ENCODE measurements around the gene RAD50. TPM values are rescaled to one million over a fixed set of nuclear protein-coding genes. Genes with fewer than 3 reads are reported as not detected.
"Not testable (repeated sequence)": the region's sequence is repeated elsewhere in the genome, so short reads cannot be mapped to it uniquely, and the experiment has no call there.

The RAD50 gene
- total RNA-seq, 1 donor from 2014 or later = 33.1 TPM

DNA sequence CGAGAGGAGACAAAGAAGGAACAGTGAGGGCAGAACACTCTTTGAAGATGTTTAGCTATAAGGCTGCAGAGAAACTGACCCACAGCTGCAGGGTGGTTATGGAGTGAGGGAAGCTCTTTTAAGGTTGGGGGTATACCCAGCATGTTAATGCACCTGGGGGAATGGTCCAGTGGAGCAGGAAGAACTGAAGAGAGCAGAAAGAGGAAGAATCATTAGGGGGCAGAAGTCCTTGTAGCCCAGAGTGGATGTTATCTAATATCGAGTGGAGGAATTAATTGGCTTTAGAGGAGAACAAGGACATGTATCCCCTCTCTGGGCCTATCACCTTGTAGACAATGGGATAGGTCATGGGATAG lies 124.7 kb downstream of the RAD50 start:
- intact Hi-C loops (cut with DNase I) = no loop called here
- DNase-seq (no peak), ATAC-seq (ENCODE audit: poor library complexity) (no peak)

DNA sequence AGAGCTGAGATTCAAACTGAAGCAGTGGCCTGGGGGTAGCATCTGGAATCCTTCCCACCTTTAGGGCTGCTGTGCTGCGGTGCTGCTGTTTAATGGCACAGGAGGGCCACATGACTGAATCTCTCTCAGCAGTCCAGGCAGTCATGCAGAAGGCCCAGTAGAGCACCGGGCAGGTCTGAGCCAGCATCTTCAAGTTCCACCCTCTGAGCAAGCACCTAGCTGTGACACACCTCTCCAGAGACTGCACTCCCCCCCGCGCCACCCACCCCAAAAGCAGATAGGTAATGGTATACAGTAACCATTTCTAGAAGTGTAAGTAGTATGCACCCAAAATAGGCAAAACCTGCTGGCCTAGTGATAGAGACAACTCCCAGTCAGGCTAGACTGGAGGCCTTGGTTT lies 125.2 kb downstream of the RAD50 start:
- no peak for DNase-seq
- no peak for ATAC-seq (ENCODE audit: poor library complexity)
- intact Hi-C loops (cut with DNase I) = no loop called here

DNA sequence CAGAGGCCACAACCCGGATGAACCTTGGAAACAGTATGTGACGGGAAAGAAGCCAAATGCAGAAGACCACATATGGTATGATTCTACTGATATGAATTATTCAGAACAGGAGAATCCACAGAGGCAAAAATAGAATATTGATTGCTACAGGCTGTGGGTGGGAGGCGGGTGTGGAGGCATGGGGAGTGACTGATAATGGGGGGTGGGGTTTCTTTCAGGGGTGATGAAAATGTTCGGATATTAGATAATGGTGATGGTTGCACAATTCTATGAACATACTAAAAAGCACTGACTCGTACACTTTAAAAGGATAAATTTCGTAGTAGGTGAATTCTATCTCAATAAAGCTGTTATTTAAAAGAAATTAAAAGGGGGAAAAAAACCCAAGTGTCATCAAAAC lies 127.7 kb downstream of the RAD50 start:
- ATAC-seq (ENCODE audit: poor library complexity) = no peak
- DNase-seq = no peak
- intact Hi-C loops (cut with DNase I) = no loop called here

DNA sequence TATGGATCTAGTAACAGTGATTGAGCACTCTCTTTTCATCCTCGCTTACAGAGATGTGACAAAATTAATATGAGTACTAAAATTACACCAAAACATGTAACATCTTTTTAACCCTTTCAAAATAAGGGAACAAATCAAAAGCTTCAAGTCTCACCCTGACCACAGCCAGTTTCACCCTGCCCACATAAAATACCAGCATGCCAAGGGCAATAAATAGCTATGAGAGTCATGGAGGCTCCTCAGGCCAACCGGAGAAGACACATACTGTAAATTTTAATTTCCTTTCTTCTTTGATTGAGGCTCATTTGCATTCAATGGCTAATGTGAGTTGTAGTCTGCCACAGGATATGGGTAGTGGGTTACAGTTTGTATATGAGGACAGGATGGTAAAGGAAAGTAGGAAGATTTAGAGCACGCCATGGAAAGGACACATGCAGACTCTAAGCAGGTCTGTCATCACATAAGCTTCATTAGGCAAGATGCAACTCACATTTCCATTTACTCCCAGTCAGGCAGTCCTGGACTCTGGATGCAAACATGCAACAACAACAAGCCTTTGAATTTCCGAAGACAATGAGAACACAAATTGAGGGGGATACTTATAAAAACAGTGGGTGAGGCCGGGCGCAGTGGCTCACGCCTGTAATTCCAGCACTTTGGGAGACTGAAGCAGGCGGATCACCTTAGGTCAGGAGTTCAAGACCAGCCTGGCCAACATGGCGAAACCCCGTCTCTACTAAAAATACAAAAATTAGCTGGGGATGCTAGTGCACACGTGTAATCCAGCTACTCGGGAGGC lies 128.3 kb downstream of the RAD50 start:
- intact Hi-C loops (cut with DNase I) = no loop called here
- no peak for DNase-seq
- no peak for ATAC-seq (ENCODE audit: poor library complexity)

DNA sequence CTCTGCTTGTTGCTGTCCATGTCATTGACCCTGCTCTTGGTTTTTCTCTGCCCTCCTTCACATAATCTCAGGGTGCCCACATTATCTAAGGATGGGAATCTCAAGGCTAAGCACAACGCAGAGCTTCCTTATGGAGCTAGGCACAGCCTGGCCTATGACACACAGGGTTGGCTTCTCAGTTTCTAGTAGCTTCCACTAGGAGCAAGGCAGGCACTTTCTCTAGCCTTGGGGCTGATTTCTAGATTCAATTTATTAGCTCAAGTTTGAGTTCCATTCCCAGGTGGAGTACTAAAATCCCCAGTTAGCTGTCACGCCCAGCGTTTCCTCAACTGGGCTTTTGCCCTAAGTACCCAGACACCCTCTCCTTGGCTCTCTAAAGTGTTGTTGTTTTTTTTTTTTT lies 129.4 kb downstream of the RAD50 start:
- intact Hi-C loops (cut with DNase I) = no loop called here
- DNase-seq (no peak), ATAC-seq (ENCODE audit: poor library complexity) (no peak)

DNA sequence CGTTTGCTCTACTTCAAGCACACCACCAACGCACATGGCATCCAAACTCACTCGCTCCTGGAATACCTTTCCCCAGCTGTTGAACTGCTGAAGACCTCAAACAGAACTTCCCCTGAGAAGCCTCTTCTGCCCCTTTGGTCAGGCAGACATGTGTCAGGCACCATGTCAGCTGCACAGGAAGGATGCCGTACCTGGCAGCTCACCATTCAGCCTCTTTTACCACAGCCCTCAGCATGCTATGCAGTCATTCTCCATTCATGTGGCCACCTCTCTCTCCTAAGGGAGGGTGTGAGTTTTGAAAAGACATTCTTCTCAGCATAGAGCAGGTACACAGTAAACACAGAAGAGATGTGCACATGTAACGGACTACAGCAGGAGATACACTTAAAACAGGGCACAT lies 131.2 kb downstream of the RAD50 start:
- intact Hi-C loops (cut with DNase I) = no loop called here
- DNase-seq (no peak), ATAC-seq (ENCODE audit: poor library complexity) (no peak)

DNA sequence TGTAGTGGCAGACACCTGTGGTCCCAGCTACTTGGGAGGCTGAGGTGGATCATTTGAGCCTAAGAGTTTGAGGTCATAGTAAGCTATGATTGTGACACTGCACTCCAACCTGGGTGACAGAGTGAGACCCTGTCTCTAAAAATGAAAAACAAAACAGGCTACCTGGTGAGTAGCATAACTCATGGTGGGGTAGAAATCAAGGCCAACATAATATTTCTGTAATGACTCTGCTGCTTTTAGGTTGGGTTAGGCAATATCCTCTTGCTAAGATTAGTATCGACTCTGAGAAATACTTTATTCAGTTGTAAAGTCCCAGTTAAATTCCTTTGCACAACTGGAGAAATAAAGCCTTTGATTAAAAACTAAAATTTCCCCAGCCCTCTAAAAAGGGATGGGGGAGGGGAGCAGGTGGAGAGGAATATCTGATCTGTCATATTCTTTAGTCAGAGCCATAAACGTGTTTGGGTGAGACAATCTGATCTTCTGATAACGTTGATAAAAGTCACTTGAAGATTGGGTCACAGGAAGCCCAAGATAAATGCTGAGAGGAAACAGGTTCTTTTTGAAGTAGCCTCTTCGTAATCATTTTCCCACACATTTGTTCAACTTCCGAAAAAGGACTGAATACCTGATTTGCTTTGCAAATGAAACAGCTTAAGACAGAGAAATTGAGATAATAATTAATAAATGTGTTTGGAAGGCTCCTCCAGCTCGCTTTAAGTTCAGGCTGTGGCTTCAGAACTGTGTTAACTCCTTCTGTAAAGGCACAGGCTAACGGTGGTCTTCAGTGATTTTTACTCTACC lies 132.0 kb downstream of the RAD50 start:
- intact Hi-C loops (cut with DNase I) = no loop called here
- ATAC-seq (ENCODE audit: poor library complexity) (no peak), DNase-seq (no peak)

DNA sequence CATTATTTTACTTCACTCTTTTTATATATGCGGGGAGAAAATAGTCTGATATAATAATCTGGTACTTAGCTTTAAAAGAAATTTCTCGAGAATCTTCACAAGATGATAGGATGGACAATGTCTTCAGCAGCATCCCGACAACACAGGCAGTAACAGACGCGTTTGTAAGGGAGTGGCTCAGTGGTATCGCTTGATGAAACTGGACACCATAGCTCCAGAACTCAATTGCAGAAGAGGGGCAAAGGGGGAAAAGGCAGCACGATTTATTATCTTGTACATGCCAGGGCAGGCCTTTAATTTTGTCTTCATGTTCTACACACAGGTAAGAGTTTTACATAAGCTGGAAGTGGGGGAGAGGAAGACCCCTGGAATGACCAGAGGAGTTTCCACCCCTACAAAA lies 132.7 kb downstream of the RAD50 start:
- ATAC-seq (ENCODE audit: poor library complexity) (no peak), DNase-seq (no peak)
- intact Hi-C loops (cut with DNase I) = no loop called here

DNA sequence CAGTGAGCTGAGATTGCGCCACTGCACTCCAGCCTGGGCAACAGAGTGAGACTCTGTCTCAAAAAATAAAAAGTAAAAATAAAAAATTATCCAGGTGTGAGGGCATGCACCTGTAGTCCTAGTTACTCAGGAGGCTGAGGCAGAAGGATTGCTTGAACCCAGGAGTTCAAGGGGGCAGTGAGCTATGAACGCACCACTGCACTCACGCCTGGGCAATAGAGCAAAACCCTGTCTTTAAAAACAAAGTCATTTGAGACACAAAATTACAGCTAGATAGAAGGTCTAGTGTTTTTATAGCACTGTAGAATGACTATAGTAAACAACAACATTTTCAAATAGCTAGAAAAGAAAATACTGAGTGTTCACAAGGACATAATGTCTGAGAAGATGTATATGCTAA lies 133.4 kb downstream of the RAD50 start:
- ATAC-seq (ENCODE audit: poor library complexity) = no peak
- no peak for DNase-seq
- intact Hi-C loops (cut with DNase I) = no loop called here

DNA sequence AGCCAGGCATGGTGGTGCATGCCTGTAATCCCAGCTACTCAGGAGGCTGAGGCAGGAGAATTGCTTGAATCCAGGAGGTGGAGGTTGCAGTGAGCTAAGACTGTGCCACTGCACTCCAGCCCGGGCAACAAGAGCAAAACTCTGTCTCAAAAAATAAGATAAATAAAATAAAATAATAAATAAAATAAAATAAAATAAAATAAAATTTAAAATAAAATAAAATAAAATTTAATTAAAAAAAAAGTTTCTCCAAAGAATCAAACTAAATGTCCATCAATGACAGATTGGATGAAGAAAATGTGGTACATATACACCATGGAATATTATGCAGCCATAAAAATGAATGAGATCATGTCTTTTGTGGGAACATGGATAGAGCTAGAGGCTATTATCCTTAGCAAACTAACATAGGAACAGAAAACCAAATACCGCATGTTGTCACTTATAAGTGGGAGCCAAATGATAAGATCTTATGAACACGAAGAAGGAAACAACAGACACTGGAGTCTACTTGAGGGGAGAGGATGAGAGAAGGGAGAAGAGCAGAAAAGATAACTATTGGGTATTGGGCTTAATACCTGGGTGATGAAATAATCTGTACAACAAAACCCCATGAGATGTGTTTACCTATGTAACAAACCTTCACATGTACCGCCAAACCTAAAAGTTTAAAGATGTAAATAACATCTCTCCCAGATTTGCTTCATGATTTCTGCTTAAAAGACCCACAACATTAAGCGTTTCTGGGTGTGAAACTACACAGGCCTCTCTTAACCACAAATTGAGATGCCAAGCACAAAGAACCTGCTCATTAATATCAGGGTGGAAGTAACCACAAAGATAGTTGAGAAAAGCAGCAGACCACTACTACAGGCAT lies 135.2 kb downstream of the RAD50 start:
- ATAC-seq (ENCODE audit: poor library complexity); intact Hi-C loops (cut with DNase I); DNase-seq: not testable (repeated sequence)

DNA sequence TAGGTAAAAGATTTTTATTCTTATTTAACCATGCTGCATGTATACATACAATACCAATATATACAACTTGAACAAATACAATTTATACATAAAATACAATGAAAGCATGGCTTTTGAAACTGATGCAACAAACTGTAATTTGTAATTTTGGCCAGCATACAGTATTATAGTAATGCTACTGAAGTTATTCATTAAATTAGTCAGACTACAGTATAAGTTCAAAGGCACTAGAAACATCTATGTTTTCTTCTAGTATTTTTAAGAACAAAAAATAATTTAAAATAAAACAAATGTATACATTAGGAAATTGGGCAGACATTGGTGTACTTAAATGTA lies 135.8 kb downstream of the RAD50 start:
- no peak for DNase-seq
- intact Hi-C loops (cut with DNase I) = no loop called here
- ATAC-seq (ENCODE audit: poor library complexity) = no peak

Other genes starting within 250 kb of the RAD50 start
- 22.7 TPM for gene SLC22A5, start 187.3 kb upstream of the RAD50 start, total RNA-seq
- 12.5 TPM for gene IRF1, start 66.2 kb upstream of the RAD50 start, total RNA-seq
- not detected for gene IL5, start 13.5 kb upstream of the RAD50 start, total RNA-seq
- gene IL13, start 101.2 kb downstream of the RAD50 start, total RNA-seq = not detected
- gene IL4, start 117.0 kb downstream of the RAD50 start, total RNA-seq = not detected
- gene KIF3A, start 180.6 kb downstream of the RAD50 start, total RNA-seq = 9.1 TPM
- 0.08 TPM for gene CCNI2, start 190.4 kb downstream of the RAD50 start, total RNA-seq
- gene SEPTIN8, start 220.3 kb downstream of the RAD50 start, total RNA-seq = 26.3 TPM

Measured in Right ventricle myocardium superior (tissue), 1 donor.